GM21737 (cell line): Measurements from ENCODE around the gene ZNF785.
"Not testable (repeated sequence)": the region's sequence is repeated elsewhere in the genome, so short reads cannot be mapped to it uniquely, and the experiment has no call there.

Experiments used
- ATAC-seq: cut with Tn5 transposase; IDR thresholded peaks from one replicate; pipeline ENCODE4 v1.9.1; 2021; ENCODE audit warnings: mild to moderate bottlenecking, moderate library complexity; ENCODE audit not compliant: unreplicated experiment

The ZNF785 gene

DNA sequence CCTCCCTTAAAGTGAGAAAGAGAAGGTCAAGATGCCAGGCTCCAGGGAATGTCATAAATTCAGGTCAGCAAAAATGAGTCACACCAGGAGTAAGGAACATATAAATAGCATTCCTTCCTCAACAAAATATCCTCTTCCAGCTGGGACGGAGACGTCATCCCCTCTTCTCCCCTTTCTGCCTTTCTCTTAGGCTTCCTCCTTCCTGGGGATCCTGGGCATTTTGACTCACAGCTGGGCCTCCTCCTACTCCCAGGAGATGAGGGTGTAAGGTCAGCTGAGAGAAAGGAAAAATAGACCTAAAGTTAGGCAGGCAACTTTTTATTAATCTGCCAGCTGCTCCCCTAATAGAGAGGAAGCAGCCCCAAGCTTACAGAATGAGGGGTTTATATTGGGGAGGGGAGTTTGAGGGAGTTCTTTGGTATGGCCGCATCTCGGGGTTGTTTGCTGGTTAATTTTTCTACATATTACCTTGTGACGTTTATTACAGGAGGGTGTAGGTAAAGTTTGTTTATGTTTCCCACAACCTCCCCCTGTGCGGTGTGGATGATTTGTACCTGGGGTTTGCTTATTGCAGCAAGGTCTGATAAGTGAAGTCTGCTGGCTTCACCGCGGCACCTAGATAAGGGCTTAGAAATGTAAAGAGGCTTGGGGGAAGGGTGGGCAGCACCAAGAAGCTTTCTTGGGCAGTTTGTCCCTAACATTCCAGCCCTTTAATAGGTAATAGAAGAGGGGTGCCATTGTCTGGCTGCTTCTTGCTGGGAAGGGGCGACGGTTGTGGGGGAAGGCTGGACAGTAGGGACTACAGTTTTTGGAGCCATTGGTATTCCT lies 43.8 kb downstream of the ZNF785 start:
- no peak for ATAC-seq

DNA sequence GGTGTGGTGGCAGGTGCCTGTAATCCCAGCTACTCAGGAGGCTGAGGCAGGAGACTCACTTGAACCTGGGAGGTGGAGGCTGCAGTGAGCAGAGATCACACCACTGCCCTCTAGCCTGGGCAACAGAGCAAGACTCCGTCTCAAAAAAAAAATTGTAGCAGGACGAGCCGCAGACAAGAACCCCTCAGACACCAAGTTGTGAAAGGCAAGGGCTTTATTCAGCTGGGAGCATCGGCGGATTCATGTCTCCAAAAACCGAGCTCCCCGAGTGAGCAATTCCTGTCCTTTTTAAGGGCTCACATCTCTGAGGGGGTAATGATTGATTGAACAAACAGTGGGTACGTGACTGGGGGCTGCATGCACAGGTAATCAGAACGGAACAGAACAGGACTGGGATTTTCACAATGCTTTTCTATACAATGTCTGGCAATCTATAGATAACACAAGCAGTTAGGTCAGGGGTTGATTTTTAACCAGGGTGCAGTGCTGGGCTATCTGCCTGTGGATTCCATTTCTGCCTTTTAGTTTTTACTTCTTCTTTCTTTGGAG lies 44.5 kb downstream of the ZNF785 start:
- not testable (repeated sequence) for ATAC-seq

DNA sequence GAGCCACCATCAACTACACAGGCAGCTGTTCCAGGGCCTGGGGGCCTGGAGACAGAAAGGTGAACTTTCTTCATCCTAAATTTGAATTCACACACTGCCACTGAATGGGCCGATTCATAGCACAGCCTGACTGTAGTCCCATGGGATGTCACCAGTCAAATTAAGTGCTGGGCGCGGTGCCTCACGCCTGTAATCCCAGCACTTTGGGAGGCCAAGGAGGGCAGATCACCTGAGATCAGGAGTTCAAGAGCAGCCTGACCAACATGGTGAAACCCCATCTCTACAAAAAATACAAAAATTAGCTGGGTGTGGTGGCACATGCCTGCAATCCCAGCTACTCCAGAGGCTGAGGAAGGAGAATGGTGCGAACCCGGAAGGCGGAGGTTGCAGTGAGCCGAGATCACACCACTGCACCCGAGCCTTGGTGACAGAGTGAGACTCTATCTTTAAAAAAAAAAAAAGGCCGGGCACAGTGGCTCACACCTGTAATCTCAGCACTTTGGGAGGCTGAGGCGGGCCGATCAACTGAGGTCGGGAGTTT lies 45.4 kb downstream of the ZNF785 start:
- not testable (repeated sequence) for ATAC-seq

DNA sequence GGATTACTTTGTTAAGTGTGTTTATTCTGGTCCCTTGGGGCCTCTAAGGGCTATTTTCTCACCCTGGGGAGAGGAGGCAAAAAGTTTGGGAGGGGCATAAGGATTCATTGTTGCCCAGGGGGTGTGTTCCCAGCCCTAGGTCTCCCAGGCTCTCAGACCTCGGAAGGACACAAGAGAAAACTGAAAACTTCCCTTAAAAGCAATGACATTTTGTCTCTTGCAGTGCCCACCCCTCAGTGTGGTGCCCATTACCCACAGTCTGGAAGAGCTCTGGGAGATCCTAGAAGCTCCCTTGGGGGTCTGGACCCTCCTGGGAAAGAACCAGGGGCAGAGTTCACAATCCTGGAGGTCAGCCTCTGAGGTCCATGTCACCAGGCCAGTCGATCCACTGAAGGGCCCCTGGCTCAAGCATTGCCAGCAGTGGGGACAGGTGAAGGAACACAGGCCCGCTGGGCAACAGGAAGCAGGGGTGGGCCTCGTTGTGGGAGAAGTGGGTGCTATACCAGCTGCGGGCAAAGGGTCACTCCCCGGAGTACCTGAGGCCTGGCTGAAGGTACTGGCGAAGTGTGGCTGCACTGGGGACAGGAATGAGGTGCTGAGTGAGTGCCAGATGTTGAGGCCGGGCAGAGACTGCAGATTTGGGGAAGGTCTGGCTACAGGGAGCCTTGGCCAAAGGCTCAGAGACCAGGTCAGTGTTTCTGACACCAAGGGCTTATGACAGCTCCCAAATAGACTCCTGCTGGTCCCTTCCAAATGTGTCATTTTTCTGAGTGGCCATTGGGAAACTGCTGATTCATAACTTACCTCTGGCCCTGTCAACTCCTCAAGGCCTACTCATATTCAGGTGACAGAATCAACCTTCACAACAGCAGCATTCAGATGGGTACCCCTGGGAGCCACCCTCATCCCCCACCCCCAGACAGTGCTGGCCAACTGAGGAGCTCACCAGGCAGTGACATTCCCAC lies 46.2 kb downstream of the ZNF785 start:
- ATAC-seq: no peak

- not testable (repeated sequence) for ATAC-seq
Observed at GRCh38 chr16:30536391-30537024, 49.0 kb downstream of the ZNF785 start.

DNA sequence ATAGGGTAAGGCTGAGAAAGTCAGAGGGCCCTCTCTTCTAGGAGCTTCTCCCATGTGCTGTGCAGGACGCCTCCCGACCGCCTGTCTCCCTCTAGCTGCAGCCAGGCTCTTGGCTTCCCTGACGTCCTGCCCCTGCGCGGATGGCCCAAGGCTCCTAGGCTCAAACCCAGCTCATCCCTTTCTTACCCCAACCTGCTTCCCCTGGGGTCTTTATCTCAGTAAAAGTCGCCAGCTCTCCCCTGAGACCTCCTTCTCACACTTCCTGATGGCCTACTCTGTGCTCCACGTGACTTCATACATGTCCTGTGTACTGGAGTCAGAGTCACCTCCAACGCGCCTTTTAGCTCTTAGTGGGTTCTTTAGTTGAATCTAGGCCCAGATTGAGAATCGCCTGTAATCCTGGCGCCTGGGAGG lies 49.7 kb downstream of the ZNF785 start:
- peak; percentile 57 for ATAC-seq

DNA sequence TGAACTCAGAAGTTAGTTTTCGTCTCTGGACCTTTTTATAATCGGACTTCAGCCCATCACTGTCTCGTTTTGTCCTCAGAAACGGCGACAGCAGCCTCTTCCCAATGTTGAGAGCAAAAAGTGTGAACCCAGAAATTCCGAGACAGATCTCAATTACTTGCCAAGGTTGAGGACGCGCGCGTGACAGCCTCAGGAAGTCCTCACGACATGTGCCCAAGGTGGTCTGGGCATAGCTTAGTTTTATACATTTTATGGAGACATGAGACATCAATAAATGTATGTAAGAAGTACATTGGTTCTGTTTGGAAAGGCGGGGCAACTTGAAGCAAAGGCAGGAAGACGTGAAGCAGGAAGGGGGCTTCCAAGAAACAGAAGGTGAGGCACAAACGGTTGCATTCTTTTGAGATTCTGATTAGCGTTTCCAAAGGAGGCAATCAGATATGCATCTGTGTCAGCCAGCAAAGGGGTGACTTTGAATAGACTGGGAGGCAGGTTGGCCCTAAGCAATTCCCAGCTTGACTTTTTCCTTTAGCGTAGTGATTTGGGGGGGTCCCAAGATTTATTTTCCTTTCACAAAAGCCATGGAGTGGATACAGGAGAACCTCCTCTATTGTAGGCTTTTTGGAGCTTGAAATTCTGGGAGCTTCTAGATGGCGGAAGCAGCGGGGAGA lies 50.3 kb downstream of the ZNF785 start:
- peak; percentile 8 for ATAC-seq

- ATAC-seq: peak; percentile 45
Observed at GRCh38 chr16:30534368-30535105, 51.0 kb downstream of the ZNF785 start, which contains the start of gene ZNF747. TSS of gene ZNF747 (minus strand) at chr16:30534858. CDS start at chr16:30534679, 179 bp downstream.

- ATAC-seq: peak; percentile 21
Observed at GRCh38 chr16:30533748-30534367, 51.6 kb downstream of the ZNF785 start.

- no peak for ATAC-seq
Observed at GRCh38 chr16:30533146-30533522, 52.4 kb downstream of the ZNF785 start.

- ATAC-seq: no peak
Observed at GRCh38 chr16:30532285-30533145, 53.0 kb downstream of the ZNF785 start.
